ENCODE data around the gene TOX3. TPM values are rescaled to one million over a fixed set of nuclear protein-coding genes. Genes with fewer than 3 reads are reported as not detected.

TOX3 gene
- polyA plus RNA-seq, 3 donors, result 32.6 to 33.6 (median 32.8) TPM

DNA sequence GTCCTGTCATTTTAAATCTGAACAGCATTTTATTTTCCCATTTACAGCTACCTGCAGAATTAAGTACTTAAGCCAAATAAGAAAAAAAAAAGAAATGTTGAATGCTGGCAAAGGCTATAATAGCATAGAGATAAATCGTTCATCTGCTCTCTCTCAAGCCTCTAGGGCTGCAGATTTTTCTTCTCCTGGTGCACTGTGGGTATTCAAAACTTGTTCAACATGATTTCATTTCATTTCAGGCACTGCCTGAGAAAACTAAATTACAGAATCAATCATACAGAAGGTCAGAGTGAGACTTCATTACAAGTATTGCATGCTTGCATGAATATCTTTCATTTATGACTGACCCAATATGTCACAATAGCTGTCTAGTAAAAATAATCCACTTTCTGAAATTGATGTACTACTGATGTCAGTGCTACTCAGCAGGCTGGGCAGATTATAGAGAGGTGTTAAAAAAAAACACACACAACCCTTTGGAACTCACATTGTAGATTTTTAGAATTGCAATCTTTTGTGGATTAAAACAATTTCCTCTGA lies 86.2 kb downstream of the TOX3 start:
- DNase-seq (ENCODE audit: low read depth in 3 of 3, low spot score in 2 of 3), result no peak

DNA sequence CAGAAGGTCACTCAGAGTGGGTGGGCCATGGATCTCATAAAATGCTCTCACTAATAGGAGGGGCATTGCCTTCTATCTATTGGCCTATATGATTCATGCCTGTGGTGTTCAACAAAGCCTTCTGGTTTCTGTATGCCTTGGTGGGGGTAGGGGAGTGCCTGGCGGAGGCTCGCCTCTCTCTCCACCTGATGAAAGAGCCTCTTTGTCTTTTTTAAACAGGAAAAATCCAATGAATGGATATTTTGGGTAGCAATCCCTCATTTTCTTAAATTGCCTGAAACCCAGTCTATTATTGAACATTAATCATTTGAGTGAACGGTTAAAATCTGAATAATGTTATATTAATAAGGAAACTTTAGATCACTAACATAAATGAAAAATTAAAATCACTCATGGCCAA lies 90.6 kb downstream of the TOX3 start:
- no peak for DNase-seq (ENCODE audit: low read depth in 3 of 3, low spot score in 2 of 3)

DNA sequence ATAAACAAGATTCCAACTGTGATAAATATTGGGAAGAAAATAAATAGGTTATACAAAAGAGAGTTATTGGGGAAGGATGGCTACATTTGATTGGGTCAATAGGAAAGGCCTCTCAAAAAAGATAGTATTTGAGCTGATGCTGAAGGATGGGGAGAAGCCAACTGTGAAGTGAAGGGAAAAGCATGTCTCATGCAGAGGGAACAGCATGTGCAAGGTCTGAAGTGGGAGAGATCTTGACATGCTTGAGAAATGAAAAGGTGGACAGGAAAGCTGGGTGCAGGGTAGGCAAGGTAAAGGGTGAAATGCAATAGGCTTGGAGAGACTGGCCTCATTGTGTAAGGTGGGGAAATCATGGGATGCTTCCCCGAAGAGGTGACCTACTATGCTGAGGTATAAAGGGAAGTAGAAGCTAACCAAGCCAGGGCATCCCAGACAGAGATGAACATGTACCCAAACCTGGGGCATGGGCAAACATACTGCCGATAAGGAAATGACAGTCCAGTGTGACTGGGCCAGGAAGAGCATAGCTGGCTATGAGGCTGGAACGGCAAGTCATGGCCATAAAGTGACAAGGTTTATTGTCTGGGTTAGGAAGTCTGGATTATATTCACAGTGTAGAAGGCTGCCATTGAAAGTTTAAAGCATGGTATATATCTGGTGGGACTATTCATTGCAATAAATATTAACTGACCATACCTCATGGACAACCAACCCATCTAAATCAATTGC lies 91.2 kb downstream of the TOX3 start:
- DNase-seq (ENCODE audit: low read depth in 3 of 3, low spot score in 2 of 3), result no peak

DNA sequence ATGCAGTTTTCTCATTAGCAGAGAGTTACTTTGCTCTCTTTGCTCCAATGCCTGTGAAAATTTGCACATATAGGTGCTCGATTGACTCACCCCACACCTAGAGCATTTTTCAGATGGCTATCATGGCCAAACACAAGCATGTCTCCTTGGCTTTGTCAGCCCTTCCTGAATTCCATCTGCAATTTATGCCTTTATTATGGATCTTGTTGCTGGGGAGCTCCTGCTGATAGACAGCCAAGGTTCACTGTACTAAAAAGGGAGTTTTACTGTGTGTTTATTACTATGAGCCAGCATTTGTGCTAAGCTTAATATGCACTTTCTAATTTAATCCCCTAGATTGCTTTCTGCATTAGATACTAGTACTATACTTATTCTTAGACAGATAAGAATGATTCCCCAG lies 93.3 kb downstream of the TOX3 start:
- no peak for DNase-seq (ENCODE audit: low read depth in 3 of 3, low spot score in 2 of 3)

DNA sequence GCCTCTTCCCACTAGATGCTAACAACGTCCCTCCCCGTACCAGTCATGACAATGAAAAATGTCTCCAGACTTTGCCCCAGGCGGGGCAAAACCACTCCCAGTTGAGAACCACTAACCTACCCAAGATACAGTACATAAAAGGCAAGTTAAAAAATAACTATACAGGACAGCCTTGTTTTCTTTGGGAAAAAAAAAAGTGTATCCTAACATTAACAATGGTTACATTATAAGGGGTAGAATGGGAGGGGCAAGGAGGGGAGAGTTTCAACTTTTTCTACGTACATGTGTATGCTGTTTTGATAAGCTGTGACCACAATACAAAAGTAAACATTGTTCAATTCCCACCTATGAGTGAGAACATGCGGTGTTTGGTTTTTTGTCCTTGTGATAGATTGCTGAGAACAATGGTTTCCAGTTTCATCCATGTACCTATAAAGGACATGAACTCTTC lies 94.9 kb downstream of the TOX3 start:
- no peak for DNase-seq (ENCODE audit: low read depth in 3 of 3, low spot score in 2 of 3)

DNA sequence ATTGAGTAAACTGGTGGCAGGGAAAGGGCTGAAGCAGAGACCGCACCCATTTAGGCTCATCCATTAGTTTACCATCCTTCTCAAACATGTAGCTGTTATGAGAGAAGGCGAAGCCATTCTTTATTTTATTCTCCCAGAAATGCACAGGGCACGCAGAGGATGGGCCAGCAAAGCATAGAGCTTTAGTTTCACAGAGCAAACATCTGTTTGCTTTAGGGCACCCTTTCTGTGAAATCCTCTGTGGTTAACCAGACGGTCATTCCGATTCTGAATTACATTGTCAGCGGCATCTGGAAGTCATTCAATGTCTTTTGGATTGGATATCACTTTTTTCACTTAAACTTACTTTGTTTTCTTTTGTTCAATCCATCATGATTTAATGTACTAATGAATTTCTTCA lies 96.0 kb downstream of the TOX3 start:
- DNase-seq (ENCODE audit: low read depth in 3 of 3, low spot score in 2 of 3), result no peak

DNA sequence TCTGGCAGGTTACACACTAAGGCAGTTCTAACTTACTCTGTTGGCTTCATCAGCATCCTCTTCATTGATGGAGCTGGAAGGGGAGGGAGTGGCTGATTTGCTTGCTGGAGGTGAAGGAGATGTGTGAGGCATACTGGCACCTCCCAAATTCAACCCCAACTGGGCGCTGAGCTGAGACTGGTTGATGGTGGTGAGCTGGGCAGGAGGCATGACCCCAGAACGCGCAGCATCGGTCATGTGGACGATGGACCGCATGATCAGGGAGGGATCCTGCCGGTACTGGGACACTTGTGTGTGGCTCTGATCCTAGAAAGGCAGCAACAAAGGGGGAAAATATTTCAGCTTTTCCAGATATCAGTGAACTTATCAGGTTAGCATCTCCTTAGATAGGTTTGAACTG lies 96.7 kb downstream of the TOX3 start:
- no peak for DNase-seq (ENCODE audit: low read depth in 3 of 3, low spot score in 2 of 3)

DNA sequence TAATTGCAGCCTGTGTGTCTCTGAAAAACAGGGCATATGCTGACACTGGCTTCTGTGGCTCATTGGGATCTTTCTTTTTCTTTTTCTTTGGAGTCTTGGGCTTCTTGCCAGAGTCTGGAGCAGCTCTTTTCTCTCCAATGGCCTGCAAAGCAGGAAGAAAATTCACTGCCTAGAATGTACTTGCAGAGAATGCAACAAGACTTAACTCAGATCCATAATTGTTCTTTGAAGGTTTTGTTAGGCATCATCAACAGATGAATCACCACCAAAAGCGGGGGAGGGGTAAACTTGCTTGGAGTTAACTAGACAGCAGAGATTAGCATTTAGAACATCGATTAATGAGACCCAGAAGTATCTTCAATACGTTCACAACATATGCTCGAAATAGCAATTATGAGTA lies 100.9 kb downstream of the TOX3 start:
- DNase-seq (ENCODE audit: low read depth in 3 of 3, low spot score in 2 of 3), result no peak

DNA sequence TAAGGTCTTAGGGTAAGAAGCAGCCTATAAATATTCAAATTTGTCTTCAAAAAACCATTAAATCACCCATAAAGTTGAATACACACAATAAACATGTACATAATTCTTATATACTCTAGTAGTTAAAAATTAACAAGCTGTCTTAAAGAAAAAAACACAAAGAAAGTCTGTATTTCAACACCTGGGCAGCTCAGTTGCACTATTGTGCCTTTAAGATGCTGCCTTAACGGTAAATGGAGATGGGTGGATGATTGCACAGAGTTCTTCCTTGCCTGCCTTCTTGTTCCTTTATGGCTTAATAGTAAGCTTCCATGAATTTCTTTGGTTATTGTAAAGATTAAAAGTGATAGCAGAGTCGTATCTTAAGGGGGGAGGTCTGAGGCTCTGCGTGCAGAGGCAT lies 105.1 kb downstream of the TOX3 start:
- no peak for DNase-seq (ENCODE audit: low read depth in 3 of 3, low spot score in 2 of 3)

DNA sequence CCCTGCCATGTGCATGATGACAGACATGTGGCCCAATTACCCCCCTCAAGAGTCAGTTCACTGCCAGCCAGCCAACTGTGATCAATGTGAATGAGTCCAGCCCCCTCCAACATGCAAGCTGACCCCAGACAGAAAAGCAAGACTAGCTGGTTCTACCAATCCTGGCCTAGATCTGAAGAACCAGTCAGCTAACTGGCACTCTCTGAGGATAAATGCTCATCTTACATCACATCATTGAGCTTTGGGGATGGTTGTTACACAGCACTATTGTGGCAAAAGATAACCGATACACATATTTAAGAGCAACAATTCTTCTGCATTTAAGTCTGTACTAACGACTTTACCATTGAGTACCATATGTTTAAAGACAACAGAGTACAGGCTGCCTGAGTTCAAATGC lies 106.7 kb downstream of the TOX3 start:
- no peak for DNase-seq (ENCODE audit: low read depth in 3 of 3, low spot score in 2 of 3)

DNA sequence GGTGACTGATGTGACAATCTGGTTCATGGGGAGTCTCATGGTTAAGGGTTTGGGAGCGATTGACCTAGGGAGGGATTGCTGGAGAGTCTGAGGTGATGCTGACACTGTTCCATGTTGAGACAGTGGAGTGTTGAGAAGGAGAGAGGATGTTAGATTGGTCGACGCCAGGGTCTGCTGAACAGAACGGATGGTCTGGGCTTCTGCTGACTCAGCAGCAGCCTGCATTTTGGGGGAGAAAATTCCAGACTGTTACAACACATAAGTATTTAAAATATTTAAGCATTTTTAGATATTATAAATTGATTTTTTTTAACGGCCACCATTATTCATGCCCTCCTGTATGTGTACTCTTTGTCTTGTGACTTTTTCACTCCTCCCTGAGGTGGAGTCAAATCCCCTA lies 107.2 kb downstream of the TOX3 start:
- no peak for DNase-seq (ENCODE audit: low read depth in 3 of 3, low spot score in 2 of 3)

DNA sequence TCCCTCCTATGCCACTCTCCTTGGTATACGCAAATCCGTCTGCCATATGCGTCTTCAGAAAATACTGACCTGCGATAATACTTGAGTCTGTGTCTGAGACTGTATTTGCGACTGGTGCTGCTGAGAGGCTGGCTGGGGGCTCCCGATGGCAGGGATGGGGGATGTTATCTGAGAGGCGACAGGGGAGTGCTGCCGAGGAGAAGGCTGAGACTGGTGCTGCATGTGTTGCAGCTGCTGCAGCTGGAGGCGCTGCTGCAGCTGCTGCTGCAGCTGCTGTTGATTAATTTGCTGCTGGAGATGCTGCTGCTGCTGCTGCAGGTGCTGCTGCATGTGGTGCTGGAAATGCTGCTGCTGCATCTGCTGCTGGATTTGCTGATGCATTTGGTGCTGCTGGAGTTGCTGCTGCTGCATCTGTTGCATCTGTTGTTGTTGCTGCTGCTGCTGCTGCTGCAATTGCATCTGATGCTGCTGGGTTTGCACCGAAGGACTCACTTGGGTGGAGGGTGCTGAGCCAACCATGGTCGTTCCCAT lies 107.7 kb downstream of the TOX3 start:
- DNase-seq (ENCODE audit: low read depth in 3 of 3, low spot score in 2 of 3), result no peak

DNA sequence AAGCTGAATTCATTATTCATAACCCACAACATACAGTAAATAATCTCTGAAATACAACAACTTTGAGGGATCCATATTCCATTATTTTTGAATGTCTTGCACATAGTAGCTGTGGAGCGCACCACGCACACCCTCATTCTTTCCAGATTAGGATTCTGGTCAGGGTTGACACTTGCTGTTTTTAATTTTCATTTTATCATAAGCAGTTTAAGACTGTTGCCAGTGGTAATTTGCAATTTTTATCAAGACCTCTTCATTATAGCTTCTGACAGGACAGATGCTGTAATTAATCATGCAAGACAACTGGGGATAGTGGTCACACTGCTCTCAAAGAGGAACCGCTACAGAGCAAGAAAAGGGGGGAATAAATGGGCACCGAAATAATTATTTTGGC lies 109.7 kb downstream of the TOX3 start:
- no peak for DNase-seq (ENCODE audit: low read depth in 3 of 3, low spot score in 2 of 3)

DNA sequence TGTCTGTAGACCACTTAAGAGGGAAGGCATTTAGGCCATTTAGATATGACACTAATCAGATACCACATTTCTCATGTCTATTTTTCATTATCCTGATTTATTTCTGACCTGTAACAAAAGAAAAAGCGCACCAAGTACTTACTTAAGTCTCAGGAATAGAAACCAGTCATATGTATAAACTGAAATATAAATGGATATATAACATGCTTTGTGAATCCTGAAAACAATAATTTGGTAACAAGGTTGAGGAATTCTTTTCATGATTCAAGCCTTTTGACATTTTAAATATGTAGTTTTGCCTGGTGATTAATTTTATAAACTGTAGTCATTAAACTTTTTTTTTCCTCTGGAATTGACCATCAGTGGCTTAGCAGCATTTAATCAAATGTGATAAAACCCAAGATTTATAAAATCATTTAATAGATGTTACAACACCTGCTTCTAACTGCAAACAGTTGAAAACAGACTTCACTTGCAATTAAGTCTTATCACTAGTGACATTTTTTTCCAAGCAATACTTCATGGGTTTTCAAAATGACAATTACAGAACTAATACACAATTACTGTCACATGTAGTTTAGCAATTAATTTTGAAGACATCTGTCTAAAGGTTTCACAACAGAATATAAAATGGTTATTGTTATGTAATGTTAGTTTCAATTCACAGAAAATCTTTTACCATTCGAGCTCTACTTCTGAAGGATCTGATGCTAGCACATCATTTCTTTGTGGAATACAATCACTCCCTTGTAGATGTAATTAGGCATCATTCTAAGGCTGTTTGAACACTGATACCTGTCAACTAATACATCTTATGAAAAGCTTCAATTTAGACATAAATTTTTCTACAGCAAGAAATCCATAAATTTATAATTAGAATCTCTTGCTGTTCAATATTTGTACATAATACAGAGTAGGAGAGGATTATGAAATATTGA lies 110.3 kb downstream of the TOX3 start:
- DNase-seq (ENCODE audit: low read depth in 3 of 3, low spot score in 2 of 3), result no peak

DNA sequence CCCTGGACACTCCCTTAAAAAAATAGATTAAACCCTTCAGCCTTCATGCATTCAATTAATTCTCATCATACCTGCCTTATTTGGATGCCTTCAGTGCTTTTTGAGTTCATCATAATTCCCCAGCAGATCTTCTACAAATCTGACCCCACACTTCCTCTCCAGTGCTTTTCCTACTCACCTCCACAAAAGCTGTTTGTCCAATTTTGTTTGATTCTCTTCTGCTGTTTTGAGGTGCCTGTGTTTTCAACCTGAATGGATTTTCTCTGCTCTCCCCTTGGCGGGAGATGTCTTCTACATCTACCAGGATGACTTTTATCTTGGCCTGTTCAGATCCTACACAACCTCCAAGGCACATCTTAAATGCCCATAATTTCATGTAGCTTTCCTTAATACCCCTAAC lies 112.7 kb downstream of the TOX3 start:
- no peak for DNase-seq (ENCODE audit: low read depth in 3 of 3, low spot score in 2 of 3)

DNA sequence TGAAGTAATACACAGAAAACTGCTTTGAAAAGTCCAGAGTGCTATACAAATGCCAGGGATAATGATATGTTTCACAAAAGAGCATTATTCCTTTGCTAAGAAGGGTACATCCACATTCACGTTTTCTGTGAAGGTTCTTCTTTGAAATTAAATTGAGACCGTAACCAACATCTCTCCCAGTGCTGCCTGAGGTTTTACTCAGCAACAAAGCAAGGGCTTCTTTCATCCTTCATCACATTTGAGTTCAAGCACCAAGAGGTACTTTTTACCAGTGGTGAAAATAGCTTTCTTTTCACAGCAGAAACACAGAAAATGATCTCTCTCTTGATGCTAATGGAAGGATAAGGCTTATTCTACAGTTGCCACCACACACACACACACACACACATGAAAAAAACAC lies 113.3 kb downstream of the TOX3 start:
- DNase-seq (ENCODE audit: low read depth in 3 of 3, low spot score in 2 of 3), result no peak

DNA sequence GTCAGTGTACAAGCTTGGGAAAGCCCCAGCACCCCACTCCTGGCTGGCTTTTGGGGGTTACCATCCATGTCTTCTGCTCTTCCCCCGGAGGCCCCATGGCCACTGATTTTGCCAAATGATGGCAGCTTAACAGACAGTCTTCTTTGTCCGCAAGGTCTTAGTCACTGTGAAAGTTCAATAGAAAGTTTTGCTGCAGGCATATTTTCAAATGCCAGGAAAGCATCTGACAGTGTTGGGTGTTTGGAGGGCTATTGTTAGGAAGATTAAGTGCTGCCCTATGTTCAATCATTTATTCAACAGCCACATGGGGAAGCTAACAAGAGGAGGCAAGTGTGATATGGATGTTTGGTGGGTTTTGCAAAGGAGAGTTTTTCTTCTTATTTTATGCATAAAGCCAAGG lies 122.4 kb downstream of the TOX3 start:
- DNase-seq (ENCODE audit: low read depth in 3 of 3, low spot score in 2 of 3), result no peak

DNA sequence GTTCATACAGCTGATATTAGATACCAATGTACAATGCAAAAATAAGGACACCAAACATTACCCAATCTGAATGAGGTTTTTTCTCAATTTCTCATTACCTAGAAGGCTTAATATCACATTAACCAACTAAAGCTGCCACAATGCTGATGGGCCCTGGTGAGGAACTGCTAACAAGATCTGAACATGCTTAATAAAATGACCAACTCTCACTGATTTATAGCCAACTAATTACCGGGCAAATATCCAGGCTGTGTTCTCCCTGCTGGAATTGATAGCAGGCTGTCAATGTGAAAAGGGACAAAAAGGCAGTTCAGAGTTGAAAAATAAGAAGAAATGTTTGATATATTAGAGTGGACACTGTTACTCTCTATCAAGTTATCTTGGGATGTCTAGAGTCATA lies 124.6 kb downstream of the TOX3 start:
- no peak for DNase-seq (ENCODE audit: low read depth in 3 of 3, low spot score in 2 of 3)

DNA sequence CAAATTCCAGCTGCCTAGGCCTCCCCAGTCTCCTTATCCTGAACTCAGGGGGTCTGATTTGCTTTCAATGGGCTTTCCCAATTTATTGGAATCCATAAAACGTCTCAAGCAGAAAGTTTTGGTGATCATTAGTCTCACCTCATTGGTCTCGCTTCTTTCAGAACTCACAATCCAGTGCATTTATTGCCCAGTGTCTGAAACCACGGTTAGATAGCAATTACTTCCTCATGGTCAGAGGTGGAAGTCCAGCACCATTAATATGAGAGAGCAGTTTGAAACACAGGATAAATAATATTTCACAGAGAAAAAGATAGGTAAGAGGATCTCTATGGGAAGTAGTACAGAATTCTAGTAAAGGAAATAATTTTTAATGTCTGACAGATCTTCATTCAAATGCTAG lies 128.7 kb downstream of the TOX3 start:
- DNase-seq (ENCODE audit: low read depth in 3 of 3, low spot score in 2 of 3), result no peak

DNA sequence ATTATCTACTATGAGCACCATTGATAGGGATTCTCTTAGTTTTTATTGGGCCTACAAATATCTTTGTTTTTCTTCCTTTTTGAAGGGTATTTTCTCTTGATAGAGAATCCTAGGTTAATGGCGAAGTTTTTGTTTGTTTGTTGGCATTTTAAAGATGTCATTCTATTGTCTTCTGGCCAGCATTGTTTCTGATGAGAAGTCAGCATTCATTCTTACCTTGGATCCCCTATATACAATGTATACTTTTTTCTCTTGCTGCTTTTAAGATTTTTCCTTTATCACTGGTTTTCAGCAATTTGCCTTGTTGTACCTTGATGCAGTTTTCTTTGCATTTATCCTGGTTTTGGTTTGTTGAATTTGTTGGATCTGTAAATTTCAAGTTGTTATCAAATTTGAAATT lies 130.1 kb downstream of the TOX3 start:
- DNase-seq (ENCODE audit: low read depth in 3 of 3, low spot score in 2 of 3), result no peak

DNA sequence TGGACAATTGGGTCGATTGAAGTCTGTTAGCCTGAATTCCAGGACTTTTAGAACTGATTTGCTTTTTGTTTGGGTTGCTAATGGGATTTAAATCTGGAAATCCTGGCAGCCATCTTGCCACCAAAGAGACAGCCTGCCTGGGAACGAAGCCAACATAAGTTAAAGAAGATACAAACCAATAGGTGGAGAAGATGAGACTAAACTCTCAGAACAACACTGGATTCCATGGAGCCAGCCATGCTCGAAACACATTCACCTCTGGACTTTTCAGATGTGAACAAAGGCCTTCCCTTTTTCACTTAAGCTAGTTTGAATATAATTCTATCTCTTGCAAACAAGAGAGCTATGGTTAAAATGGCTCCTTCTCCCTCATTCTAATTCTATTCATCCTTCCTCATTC lies 135.9 kb downstream of the TOX3 start:
- no peak for DNase-seq (ENCODE audit: low read depth in 3 of 3, low spot score in 2 of 3)
